ENCODE data around the gene CHN2.

GRCh38 chr7:29422829-29423228 lies 228.3 kb downstream of the CHN2 start:
- TF ChIP-seq POLR2AphosphoS5 (IDR thresholded peaks at IDR 0.05; ENCODE audit: low read depth, low read length), result no peak
- TF ChIP-seq, protein P1, sequence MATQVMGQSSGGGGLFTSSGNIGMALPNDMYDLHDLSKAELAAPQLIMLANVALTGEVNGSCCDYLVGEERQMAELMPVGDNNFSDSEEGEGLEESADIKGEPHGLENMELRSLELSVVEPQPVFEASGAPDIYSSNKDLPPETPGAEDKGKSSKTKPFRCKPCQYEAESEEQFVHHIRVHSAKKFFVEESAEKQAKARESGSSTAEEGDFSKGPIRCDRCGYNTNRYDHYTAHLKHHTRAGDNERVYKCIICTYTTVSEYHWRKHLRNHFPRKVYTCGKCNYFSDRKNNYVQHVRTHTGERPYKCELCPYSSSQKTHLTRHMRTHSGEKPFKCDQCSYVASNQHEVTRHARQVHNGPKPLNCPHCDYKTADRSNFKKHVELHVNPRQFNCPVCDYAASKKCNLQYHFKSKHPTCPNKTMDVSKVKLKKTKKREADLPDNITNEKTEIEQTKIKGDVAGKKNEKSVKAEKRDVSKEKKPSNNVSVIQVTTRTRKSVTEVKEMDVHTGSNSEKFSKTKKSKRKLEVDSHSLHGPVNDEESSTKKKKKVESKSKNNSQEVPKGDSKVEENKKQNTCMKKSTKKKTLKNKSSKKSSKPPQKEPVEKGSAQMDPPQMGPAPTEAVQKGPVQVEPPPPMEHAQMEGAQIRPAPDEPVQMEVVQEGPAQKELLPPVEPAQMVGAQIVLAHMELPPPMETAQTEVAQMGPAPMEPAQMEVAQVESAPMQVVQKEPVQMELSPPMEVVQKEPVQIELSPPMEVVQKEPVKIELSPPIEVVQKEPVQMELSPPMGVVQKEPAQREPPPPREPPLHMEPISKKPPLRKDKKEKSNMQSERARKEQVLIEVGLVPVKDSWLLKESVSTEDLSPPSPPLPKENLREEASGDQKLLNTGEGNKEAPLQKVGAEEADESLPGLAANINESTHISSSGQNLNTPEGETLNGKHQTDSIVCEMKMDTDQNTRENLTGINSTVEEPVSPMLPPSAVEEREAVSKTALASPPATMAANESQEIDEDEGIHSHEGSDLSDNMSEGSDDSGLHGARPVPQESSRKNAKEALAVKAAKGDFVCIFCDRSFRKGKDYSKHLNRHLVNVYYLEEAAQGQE (IDR thresholded peaks at IDR 0.05; ENCODE audit: insufficient read depth in 1 of 2, low read depth in 2 of 2, low read length in 2 of 2), result no peak

Measured in PFSK-1 (cell line).